Sigmoid colon (tissue), 4 donors: ENCODE measurements around the gene ABLIM1.

ENCODE experiments used
- CTCF ChIP-seq, 4 experiments: fragments of 450-650 bp in 3 of 4; fragments of 200-600 bp in 1 of 4; IDR thresholded peaks; one replicate each; pipeline ENCODE4 v1.5.1; 2016 to 2019; ENCODE audit warnings: antibody characterized with exemption in 4 of 4, mild to moderate bottlenecking in 3 of 4, moderate library complexity in 2 of 4
- EP300 ChIP-seq, 4 donors: sonication (generic); formaldehyde crosslinking; IDR thresholded peaks; one replicate each; pipeline ENCODE4 v1.6.1; 2017; ENCODE audit warnings: antibody characterized with exemption in 4 of 4
- POLR2A ChIP-seq, 2 donors: fragments of 450-650 bp; IDR thresholded peaks; one replicate each; pipeline ENCODE4 v1.6.1; 2016; ENCODE audit warnings: antibody characterized with exemption in 2 of 2, mild to moderate bottlenecking in 2 of 2, moderate library complexity in 2 of 2

- TF ChIP-seq POLR2A (IDR thresholded peaks at IDR 0.05) (no peak), EP300 (IDR thresholded peaks at IDR 0.05) (no peak), CTCF (IDR thresholded peaks at IDR 0.05) (no peak)
Measured at GRCh38 chr10:114629083-114629823, 28.8 kb downstream of the ABLIM1 start.
